GM21737 (cell line): ENCODE results near the gene VPS4B.
A peak's percentile ranks its signal among the peaks of the same experiment; 100 is the strongest.

Source experiments
- ATAC-seq: cut with Tn5 transposase; IDR thresholded peaks from one replicate; pipeline ENCODE4 v1.9.1; 2021; ENCODE audit warnings: mild to moderate bottlenecking, moderate library complexity; ENCODE audit not compliant: unreplicated experiment

The VPS4B gene

DNA sequence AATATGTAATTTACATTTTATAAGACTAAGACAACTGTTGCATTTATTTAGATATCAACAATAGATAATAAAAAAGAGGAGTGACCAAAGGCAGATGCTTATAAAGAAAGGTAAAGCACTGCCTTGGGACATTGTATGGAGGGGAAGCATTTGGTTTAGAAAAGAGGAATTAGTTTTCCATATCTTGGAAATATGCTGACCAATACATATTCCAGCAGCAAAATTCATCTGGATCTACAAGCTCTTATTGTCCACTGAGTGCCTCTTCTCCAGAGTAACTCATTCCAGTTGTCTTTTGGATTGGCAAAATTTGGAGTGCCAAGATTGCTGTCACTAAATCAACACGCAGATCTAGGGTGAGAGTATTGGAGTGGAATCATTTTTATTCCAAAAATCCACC is 8.9 kb upstream of the VPS4B start:
- no peak for ATAC-seq

DNA sequence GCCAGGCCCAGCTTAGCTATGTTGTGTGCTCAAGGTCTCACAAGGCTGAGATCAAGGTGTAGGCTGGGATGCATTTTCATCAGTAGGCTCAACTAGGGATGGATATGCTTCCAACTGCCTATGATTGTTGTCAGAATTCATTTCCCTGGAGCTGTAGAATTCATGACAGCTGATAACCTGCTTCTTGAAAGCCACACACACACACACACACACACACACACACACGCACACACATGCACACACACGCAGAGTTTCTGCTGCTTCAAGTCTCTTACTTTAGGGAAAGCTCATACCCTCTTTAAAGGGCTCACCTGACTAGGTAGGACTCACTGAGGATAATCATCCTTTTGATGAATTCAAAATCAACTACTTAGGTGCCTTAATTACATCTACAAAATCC is 8.2 kb upstream of the VPS4B start:
- ATAC-seq = no peak

DNA sequence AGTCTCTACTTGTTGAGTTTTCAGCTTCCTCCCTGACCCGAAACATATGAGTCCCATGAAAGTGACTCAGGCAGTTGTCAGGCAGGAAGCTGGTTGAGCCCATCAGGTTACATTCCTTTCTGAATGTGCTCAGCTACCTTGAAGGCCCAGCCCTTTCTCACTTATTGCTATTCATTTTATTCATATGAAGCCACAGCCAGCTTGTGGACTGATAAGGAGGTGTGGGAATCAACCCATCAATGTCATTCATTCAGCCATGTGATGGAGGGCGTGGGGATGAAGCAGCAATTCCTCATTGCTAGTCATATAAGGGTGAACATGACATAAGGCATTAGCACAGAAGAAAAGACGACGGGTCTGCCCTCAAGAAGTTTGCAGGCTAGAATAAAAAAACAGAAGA is 5.3 kb upstream of the VPS4B start:
- ATAC-seq = no peak

GRCh38 chr18:63422864-63423304 is 608 bp upstream of the VPS4B start:
- ATAC-seq = peak; percentile 23

DNA sequence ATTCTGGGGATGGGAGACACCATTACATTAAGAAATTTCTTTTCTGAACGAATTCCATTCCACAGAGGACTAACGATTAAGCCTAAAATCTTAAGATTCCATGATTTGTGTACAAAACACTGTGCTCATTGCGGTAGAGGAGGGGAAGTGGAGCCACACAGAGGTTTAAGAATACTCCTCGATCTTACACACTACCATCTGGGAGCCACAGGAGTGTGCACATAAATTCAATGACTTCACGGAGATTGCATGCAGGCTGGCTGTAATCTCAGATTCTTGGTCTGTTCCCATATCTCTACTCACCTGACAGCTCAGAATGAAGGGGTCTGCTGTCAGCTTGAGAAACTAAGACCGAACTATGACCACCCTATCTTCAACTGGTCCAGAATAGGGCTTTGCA is 762 bp downstream of the VPS4B start:
- ATAC-seq = no peak

- no peak for ATAC-seq
Measured at GRCh38 chr18:63412953-63413352, 9.3 kb downstream of the VPS4B start.

DNA sequence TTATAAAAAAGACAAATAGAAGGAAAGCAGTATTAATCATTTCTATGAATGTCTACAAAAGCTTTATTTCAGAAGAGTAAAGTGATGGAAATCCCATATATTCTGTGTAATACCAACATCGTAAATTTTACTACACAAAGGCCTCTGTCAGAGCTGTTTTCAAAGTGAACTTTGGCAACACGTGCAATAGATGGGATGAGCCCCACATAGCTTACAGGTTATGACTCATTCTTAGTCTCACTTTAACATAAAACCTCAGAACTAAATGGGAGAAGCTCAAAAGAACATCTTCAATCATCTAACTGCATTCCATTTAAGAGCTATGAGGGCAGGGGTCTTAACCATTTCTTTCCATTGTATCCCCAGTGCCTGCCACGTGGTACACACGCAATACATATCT is 11.5 kb downstream of the VPS4B start:
- no peak for ATAC-seq

DNA sequence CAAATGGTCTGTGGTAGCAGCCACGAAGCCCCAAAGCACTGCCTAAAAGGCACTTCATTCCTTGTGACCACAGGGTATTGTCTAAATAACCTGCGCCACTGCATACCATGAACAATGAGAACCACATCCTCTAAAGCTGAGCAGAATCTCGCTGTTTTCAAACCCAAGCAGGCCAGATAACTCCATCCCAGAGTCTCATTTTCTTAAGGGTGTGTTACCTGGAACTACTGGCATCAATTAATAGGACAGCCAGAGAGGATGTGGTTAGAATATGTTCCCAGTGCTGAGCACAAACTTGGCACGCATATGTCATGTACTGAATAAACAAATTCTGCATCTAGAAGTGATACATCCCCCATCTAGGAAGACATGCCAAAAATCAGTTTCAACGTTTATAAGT is 13.0 kb downstream of the VPS4B start:
- ATAC-seq = no peak

GRCh38 chr18:63407734-63408133 is 14.5 kb downstream of the VPS4B start:
- no peak for ATAC-seq

DNA sequence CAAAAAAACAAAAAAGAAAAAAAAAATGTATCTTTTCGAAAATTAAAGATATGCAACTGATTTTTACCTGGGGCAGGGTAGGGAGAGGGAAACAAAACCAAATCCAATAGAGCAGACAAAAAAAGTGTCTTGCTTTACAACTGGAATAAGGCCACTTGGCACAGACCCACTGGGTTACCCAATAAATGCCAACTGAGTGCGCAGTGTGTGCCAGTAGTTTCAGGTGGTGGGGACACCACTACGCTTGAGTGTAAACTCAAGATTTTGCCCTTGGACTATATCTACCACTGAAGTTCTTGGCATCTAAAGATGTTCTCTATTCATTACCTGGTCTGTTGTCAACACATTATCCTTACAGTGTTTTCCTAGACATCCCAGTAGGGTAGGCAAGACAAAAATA is 16.3 kb downstream of the VPS4B start:
- ATAC-seq = no peak

- no peak for ATAC-seq
Measured at GRCh38 chr18:63402246-63403162, 19.8 kb downstream of the VPS4B start.

DNA sequence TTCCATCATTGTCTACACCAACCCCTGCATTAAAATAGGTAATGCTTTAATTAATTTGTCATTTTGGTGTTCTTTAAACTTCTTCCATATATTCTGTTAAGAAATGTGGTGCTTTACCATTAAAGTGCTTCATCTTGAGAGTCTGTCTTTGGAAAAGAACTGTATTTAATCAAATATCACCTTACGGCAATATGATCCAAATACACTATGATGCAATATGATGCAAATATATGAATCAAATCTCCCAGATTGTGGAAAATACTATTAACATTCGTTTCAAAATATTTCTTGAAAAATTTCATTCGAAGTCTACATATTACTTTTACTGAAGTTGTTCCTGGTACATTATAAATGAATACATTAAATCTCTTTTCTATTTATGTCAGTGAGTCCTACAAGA is 23.0 kb downstream of the VPS4B start:
- ATAC-seq = no peak

DNA sequence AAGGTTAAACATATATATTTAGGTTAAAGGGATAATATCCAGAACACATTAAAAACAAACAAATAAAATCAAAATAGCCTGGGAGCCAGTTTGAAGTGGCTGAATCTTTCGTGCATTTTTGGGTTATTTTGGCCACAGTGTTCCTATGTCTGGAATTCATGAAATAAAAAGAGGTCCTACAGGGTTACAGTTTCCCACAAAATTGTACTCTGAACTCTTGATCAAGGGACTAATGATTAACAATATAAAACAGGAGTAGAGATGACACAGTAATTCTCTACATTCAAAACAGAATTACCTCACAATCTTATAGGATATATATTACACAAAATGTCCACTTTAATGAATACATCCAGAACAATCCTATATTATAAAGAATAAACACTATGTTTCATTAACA is 24.9 kb downstream of the VPS4B start:
- ATAC-seq = no peak

DNA sequence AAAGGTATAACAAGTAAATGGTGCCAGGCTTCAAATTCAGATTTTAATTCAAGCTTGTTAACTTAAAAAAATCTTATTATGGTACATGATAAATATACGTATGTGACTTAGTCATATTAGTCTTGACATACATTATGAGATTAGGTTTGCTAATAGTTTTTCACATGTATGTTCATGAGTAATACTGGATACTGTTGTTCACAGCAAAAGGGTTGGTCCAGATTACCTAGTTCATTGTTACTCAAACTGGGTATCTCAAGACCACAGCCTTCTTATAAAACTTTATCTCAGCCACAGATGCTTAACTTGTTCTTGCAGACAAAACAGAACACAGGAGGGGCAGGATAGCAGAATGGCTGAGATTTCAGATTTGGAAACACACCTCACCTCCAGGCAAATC is 26.8 kb downstream of the VPS4B start:
- ATAC-seq = no peak

- ATAC-seq = no peak
Measured at GRCh38 chr18:63394954-63395353, 27.3 kb downstream of the VPS4B start.

GRCh38 chr18:63387861-63388260 is 34.4 kb downstream of the VPS4B start:
- ATAC-seq = no peak

- no peak for ATAC-seq
Measured at GRCh38 chr18:63382843-63383242, 39.4 kb downstream of the VPS4B start.

- ATAC-seq = no peak
Measured at GRCh38 chr18:63379639-63379962, 42.7 kb downstream of the VPS4B start.

DNA sequence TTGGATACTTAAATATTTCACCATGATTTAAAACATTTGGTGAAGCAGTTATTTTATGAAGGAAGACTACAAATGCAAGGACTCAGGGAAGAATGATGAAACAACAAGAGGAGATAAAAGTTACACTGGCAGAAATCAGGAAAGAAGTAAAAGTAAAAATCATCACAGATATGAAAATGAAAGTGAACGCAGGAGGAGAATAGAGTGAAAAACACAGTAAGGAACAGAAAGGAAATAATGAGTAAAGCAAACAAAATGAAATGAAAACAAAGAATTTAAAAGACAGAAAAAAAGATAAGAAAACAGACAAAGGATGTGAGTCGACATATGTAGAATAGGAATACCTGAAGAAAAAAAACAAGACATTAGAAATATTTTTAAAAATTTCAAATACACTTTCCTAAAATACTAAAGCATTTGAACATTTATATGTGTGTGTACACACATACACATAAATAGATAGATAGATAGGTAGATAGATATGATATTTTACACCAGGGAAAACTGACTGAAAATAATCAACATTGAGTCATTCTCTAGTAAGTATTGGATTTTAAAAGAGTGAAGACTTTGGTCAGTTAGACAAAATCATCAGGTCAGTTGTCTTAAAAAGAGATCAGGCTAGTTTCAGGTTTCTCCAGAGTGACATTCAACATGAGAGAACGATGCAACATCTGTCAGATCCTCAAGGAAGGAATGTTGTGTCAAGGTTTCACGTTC is 43.2 kb downstream of the VPS4B start:
- ATAC-seq = no peak

DNA sequence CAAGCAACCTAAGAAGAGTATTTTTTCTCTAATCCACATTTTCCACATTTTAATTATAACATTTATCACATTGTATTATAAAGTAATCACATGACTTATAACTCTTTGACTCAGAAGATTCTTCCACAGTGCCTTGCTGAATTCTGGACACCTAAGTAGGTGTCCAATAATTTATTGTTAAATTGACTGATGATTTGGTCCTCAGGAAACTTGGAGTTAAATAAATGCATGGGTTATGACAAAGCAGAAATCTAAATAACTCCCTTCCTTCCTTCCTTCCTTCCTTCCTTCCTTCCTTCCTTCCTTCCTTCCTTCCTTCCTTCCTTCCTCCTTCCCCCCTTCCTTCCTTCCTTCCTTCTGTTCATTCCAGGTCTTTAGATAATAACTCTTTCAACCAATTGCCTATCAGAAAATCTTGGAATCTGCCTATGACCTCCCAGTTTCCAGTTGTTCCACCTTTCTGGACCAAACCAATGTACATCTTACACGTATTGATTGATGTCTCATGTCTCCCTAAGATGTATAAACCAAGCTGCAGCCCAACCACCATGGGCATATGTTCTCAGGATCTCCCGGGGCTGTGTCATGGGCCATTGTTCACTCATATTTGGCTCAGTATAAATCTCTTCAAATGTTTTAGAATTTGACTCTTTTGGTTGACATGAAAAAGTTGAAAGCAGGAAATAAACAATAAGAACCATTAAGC is 44.8 kb downstream of the VPS4B start:
- ATAC-seq = no peak

- ATAC-seq = no peak
Measured at GRCh38 chr18:63376538-63376937, 45.7 kb downstream of the VPS4B start.

GRCh38 chr18:63374540-63374939 is 47.7 kb downstream of the VPS4B start:
- no peak for ATAC-seq
